ENCODE results near the gene KIAA1328.

KIAA1328 gene

GRCh38 chr18:36963464-36963863 is 134.5 kb downstream of the KIAA1328 start:
- no peak for DNase-seq

- no peak for DNase-seq
Observed at GRCh38 chr18:36974686-36975085, 145.8 kb downstream of the KIAA1328 start.

- DNase-seq, result no peak
Observed at GRCh38 chr18:36977121-36977520, 148.2 kb downstream of the KIAA1328 start.

DNA sequence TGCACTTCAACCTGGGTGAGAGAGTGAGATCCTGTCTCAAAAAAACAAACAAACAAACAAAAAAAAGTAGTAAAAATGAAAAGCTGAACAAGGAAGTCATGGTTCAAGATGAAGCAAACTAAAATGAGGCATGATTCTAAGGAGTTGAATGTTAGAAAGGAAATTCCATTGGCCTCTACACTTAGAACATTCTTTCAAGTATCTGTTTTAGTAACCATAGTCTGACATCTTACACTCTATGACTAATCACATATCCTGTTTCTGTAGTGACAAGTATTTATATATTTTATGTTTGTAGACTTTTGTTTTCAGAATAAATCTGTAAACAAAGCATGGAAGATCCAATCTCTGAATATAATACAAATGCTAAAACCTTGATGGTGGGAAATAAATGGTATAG is 164.1 kb downstream of the KIAA1328 start:
- DNase-seq, result no peak

- DNase-seq, result no peak
Observed at GRCh38 chr18:37006742-37007141, 177.8 kb downstream of the KIAA1328 start.

- no peak for DNase-seq
Observed at GRCh38 chr18:37012452-37012851, 183.5 kb downstream of the KIAA1328 start.

DNA sequence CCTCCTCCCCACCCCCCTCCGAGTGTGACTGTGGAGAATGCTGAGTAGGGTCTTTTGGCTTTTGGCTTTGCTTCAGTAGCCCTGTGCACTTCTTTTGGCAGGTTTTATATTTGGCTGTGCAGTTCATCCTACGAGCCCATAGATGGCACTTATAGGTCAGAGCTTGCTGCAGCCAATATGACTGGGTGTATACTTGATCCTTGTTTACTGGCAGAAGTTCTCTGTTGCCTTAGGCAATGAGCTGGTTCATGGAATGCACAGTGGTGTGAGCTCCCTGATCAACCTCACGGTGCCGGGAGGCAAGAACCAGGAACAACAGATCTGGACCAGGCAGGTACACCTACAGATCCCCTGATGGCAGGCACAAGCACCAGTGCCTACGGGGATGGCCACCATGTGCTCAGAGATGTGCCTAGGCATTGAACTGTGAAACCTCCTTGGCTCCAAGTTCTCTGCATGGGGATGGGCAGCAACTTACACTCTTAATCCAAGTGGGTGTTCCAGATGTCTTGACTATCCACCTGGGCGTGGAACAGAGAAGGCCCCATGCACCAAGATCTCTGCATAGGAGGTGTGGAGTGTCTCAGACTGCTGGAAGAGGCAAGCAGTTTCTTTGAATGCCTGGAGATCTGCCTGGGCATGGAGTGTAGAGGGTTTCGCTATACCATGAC is 190.4 kb downstream of the KIAA1328 start:
- DNase-seq, result no peak

- no peak for DNase-seq
Observed at GRCh38 chr18:37033419-37033818, 204.5 kb downstream of the KIAA1328 start.

DNA sequence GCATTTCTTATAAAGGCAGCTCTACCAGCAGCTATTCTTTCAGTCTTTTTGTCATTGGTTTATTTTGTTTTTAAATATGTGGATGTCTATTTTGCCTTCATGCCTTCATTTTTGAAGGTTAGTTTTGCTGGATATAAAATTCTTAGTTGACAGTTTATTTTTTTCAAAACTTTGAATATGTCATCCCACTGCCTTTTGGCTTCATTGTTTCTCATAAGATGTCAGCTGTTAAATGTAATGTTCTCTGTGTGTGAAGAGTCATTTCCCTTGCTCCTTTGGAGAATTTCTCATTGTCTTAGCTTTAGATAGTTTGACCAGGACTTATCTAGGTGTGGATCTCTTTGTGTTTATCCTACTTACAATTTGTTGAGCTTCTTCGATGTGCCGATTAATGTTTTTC is 213.5 kb downstream of the KIAA1328 start:
- no peak for DNase-seq

DNA sequence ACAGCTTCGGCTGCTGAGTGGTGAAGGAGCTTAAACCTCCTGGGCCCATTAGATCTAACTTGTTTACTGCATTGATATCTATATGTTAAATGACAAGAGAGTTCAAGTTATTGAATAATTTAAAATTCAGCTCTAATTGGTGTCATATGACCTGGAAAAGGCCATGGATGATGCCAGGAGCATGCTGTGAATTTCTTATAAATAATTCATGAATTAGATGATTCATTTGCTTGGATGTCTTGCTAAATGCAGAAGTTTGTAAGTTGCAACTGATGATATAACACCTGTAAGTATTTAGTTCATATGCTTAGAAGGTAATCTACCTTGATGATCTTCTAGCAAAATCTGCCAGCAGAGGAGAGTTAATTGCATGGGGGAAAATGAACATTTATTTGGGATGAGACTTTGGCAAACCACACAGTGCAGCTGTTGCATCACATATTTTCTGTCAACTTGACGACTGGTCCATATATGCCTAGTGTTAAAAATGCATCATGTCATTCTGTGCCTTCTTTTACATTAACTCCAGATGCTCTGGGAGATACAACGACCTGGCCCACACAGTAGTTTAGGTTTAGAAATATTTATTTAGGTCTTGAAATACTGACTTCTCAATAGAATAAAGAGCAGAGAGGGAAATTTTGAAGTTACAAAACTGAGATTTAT is 226.3 kb downstream of the KIAA1328 start:
- no peak for DNase-seq

DNA sequence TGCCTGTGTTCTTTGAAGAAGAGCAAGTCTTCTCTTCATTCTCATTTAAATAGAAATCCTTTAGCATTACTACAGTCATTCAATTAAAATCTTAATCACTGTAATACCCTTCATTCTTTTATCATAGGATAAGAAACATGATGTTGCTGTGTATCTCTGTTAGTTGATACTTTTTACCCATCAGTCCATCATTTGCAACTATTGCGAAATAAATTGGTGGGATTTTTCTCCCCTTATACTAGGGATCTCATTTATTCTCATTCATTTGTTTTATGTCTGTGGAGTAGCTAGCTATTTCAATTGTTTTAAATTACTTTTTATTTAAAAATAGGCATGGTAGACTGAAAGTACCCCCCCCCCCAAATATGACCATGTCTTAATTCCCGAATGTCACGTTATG is 235.3 kb downstream of the KIAA1328 start:
- no peak for DNase-seq

DNA sequence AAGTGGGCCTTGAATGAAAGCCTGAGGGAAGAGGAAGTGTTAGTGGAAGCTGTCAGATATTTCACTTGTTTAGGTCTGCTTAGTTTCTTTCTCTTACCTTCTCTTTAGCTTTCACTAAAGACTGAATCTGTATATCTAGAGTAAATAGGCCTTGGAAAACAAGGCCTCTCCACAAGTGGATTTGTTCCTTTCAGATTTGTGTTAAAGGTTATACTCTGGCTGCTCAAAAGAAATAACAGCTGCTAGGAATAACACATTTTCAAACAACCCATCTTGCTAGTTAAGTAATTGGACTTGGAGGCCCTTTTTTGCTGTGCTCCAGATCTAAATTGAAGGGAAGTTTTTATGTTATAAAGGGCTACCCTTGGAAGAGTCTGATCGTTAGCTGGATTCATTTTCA is 236.3 kb downstream of the KIAA1328 start:
- DNase-seq, result no peak

GRCh38 chr18:37084912-37085311 is 256.0 kb downstream of the KIAA1328 start:
- DNase-seq, result no peak

DNA sequence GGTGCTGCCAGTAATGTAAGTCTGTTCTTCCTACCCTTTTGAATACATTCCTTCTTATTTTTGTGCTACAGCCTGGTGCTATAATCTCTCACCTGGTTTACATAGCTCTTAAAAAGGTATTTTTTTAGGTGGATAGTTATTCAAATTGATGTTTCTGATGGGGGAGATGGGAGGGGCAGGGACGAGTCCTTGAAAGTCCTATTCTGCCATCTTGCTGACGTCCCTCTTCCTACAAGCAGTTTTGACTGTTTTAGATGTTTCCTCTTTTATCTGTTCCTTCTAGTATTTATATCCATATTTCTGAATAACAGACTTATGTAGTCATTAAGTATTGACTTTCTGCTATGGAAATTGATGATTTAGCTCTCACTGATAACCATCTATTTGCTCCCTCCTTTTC is 256.4 kb downstream of the KIAA1328 start:
- no peak for DNase-seq

DNA sequence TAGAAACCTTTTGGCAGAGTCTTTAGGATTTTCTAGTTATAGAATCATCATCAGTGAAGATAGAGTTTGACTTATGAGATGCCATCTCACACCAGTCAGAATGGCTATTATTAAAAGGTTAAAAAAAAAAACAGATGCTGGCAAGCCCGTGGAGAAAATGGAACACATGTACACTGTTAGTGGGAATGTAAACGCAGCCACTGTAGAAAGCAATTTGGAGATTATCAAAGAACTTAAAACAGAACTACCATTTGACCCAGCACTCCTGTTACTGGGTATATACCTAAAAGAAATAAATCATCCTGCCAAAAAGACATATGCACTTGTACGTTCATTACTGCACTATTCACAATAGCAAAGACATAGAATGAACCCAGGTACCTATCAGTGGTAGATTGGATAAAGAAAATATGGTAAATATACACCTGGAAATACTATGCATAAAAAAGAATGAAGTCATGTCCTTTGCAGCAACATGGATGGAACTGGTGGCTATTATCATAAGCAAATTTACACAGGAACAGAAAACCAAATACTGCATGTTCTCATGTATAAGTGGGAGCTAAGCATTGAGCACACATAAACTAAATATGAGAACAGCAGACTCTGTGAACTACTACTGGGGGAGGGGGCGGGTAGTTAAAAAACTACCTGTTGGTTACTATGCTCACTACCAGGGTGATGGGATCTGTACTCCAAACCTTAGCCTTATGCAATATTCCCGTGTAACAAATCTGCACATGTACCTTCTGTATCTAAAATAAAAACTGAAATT is 279.0 kb downstream of the KIAA1328 start:
- no peak for DNase-seq

- DNase-seq, result no peak
Observed at GRCh38 chr18:37122877-37123276, 293.9 kb downstream of the KIAA1328 start.

DNA sequence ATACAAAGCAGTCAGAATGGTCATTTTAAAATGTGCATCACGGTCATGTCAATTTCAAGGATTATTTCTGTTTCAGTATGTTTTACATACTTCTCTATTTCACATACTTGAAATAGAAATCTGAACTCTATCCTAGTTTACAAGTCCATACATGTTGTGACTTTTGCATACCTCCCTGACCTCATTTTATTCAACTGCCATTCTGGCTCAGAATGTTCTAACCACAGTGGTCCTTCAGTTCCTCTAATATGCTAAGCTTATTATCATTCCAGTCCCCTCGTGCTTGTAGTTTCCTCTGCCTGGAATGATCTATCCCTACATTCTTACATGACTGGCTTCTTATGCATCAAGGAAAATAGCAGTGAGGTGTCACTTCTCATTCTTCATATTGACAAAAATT is 295.6 kb downstream of the KIAA1328 start:
- DNase-seq, result no peak

GRCh38 chr18:37135177-37135576 is 306.2 kb downstream of the KIAA1328 start:
- no peak for DNase-seq

DNA sequence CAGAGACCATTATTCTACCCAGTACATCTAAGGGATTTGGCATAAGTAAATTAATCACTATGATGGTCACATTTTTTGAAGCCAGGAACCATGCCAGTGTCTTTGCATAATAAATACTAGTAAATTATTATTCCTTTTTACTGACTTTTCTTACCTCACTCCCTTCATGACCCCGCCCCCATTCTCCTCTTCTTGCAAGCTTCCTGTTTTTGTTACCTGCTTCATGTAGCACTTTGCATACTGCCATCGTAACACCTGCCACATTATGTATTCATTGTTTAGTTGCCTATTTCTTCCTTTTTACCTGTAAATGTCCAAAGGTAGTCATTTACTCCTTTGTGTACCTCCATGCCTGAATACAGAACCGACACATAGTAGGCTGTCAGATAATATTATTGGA is 309.5 kb downstream of the KIAA1328 start:
- DNase-seq, result no peak

GRCh38 chr18:37139876-37140275 is 310.9 kb downstream of the KIAA1328 start:
- no peak for DNase-seq

- DNase-seq, result no peak
Observed at GRCh38 chr18:37144921-37145320, 316.0 kb downstream of the KIAA1328 start.

DNA sequence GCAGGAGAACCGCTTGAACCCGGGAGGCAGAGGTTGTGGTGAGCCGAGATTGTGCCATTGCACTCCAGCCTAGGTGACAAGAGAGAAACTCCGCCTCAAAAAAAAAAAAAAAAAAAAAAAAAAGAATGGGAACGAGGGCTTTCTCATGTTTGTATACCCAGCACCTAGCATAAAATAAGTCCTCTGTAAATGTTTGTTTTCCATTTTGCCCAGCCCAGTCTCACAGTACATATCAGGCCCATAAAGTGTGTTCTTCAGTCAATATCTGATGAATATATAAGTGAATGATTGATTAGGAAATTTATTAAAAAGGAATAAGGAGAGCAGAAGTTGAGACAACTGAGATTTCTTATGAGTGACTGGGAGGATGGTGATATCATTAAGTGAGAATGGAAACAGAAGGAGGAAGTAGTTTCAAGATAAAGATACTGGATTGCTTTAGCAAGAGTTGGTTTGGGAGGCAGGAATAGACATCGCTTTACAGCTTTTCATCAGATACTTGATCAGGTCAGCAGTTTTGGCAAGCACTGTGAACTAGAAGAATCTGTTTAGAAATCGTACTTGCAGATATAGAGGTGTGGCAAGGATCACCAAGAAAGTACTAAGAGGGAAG is 327.5 kb downstream of the KIAA1328 start:
- no peak for DNase-seq

GRCh38 chr18:37160038-37160820 is 331.3 kb downstream of the KIAA1328 start:
- DNase-seq, result no peak

All from stimulated activated CD4-positive, alpha-beta T cell treated with anti-CD3 and anti-CD28 coated beads, Interleukin-4, amount 100 ng/mL, for 1 hour (primary cell).